Activated CD8-positive, alpha-beta T cell treated with anti-CD3 and anti-CD28 coated beads for 36 hours (primary cell): ENCODE data around the gene OLA1. TPM values are rescaled to one million over a fixed set of nuclear protein-coding genes. Genes with fewer than 3 reads are reported as not detected.
A peak's percentile ranks its signal among the peaks of the same experiment; 100 is the strongest.

Experiments used
- ATAC-seq: fragments of 200-7000 bp; cut with Tn5 transposase; one replicate; pipeline ENCODE4 v1.10.0; 2021; ENCODE audit warnings: mild to moderate bottlenecking, moderate library complexity
- CTCF ChIA-PET: fragments of 350-600 bp; sonication (Branson Sonifier 250); formaldehyde crosslinking; loops from one replicate; lab custom pipeline; 2021; ENCODE audit warnings: antibody characterized with exemption; lab: Charles Lee
- POLR2A ChIA-PET: fragments of 350-600 bp; sonication (Branson Sonifier 250); formaldehyde crosslinking; loops from one replicate; lab custom pipeline; 2021; ENCODE audit warnings: antibody characterized with exemption; lab: Charles Lee
- DNase-seq: peaks from one replicate; pipeline ENCODE4 v3.0.0-alpha.2; 2020
- H3K27ac Mint-ChIP-seq: one replicate; pipeline ENCODE4 v1.8.0; 2021; ENCODE audit warnings: mild to moderate bottlenecking, mixed read lengths
- H3K27me3 Mint-ChIP-seq: one replicate; pipeline ENCODE4 v1.8.0; 2021; ENCODE audit warnings: mixed read lengths
- H3K36me3 Mint-ChIP-seq: one replicate; pipeline ENCODE4 v1.8.0; 2021; ENCODE audit warnings: low read depth, mixed read lengths
- H3K4me1 Mint-ChIP-seq: one replicate; pipeline ENCODE4 v1.8.0; 2021; ENCODE audit warnings: low read depth, mixed read lengths
- H3K4me3 Mint-ChIP-seq: one replicate; pipeline ENCODE4 v1.8.0; 2021; ENCODE audit warnings: mild to moderate bottlenecking, moderate library complexity, mixed read lengths
- H3K9me3 Mint-ChIP-seq: one replicate; pipeline ENCODE4 v1.8.0; 2021; ENCODE audit warnings: mixed read lengths
- intact Hi-C: fragments of 100-400 bp; cut with micrococcal nuclease; formaldehyde crosslinking; loops from one replicate; pipeline ENCODE4 v1.10.0; 2022
- total RNA-seq, 2 experiments: library from RNA; stranded (reverse); gene quantifications; one replicate each; pipeline ENCODE4 v1.2.3, GENCODE V29; 2021
- TF ChIP-seq, protein P1 (sequence below): fragments of 200-600 bp; IDR thresholded peaks from one replicate; pipeline ENCODE4 v1.8.0; 2022; ENCODE audit warnings: antibody characterized with exemption, mild to moderate bottlenecking

OLA1 gene
- total RNA-seq, 2 experiments from 2014 or later, result 128 to 137 TPM

DNA sequence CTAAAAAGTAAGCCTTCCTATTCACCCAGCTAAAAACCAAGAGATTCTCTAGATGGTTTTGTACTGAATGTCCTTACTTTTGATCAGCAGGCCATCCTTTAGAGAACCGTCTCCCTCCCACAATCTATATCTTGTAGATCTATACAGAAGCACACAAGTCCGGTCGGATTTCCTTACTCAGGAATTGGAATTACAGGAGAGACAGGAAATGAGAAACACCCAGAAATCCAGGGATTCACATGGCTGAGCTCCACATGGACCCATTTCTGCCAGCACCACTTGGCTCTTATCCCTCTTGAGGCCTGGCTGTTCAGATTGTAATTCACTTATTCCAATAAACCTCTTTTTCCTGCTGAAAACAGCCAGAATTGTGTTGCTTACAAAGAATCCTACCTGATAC lies 4.5 kb downstream of the OLA1 start:
- peaks cover 26% of the 10 kb centered on the region for H3K4me1 Mint-ChIP-seq
- H3K27ac Mint-ChIP-seq, result no peak overlapping the region
- H3K27me3 Mint-ChIP-seq, result no peaks in the 10 kb centered on the region
- CTCF ChIA-PET, result no interaction called here
- H3K4me3 Mint-ChIP-seq, result no peak overlapping the region
- peaks cover 51% of the 10 kb centered on the region for H3K36me3 Mint-ChIP-seq
- TF ChIP-seq, protein P1, sequence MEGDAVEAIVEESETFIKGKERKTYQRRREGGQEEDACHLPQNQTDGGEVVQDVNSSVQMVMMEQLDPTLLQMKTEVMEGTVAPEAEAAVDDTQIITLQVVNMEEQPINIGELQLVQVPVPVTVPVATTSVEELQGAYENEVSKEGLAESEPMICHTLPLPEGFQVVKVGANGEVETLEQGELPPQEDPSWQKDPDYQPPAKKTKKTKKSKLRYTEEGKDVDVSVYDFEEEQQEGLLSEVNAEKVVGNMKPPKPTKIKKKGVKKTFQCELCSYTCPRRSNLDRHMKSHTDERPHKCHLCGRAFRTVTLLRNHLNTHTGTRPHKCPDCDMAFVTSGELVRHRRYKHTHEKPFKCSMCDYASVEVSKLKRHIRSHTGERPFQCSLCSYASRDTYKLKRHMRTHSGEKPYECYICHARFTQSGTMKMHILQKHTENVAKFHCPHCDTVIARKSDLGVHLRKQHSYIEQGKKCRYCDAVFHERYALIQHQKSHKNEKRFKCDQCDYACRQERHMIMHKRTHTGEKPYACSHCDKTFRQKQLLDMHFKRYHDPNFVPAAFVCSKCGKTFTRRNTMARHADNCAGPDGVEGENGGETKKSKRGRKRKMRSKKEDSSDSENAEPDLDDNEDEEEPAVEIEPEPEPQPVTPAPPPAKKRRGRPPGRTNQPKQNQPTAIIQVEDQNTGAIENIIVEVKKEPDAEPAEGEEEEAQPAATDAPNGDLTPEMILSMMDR, result no peak
- intact Hi-C loops, result no loop called here
- POLR2A ChIA-PET, result interaction anchor here (1.0 kb wide), 1 partner anchor 869 kb away, joined by 3 read pairs; no protein-coding TSS in a partner anchor
- H3K9me3 Mint-ChIP-seq, result no peaks in the 10 kb centered on the region
- ATAC-seq (no peak), DNase-seq (no peak)

DNA sequence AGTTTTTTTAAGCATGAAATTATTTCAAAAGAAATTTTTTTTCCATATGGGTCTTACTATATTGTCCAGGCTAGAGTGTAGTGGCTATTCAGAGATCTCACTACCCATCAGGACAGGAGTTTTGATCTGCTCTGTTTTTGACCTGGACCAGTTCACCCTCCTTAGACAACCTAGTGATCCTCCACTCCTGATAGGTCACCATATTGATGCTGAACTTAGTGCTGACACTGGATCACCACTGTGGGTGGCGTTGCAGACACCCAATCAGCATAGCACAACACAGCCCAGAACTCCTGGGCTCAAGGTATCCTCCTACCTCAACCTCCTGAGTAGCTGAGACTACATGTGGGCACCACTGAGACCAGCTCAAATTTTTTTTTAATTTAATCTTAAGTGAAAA lies 8.2 kb downstream of the OLA1 start:
- ATAC-seq (no peak), DNase-seq (no peak)
- POLR2A ChIA-PET, result interaction anchor here (1.0 to 1.5 kb wide), 3 partner anchors 11 to 101 kb away, joined by 3 read pairs; no protein-coding TSS in a partner anchor
- Mint-ChIP-seq H3K9me3 (no peaks in the 10 kb centered on the region), H3K4me3 (no peak overlapping the region), H3K4me1 (peaks cover 18% of the 10 kb centered on the region), H3K27me3 (no peaks in the 10 kb centered on the region), H3K36me3 (peaks cover 40% of the 10 kb centered on the region), H3K27ac (no peak overlapping the region)
- TF ChIP-seq, protein P1, result no peak
- intact Hi-C loops, result no loop called here
- CTCF ChIA-PET, result no interaction called here

DNA sequence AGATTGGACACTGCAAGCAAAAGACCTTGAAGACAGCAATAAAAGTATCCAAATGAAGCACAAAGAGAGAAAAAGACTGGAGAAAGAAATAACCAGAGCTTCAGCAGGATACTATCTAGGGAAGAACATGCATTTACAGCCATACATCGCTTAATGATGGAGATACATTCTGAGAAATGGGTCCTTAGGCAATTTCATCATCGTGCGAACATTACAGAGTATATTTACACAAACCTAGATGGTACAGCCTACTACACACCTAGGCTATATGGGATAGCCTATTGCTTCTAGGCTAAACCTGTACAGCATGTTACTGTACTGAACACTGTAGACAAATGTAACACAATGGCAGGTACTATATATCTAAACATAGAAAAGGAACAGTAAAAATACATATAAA lies 11.9 kb downstream of the OLA1 start:
- no peaks in the 10 kb centered on the region for H3K9me3 Mint-ChIP-seq
- DNase-seq (no peak), ATAC-seq (no peak)
- no peak overlapping the region for H3K27ac Mint-ChIP-seq
- no peaks in the 10 kb centered on the region for H3K27me3 Mint-ChIP-seq
- CTCF ChIA-PET, result no interaction called here
- no peak overlapping the region for H3K4me3 Mint-ChIP-seq
- POLR2A ChIA-PET, result no interaction called here
- peaks cover 32% of the 10 kb centered on the region for H3K4me1 Mint-ChIP-seq
- intact Hi-C loops, result no loop called here
- H3K36me3 Mint-ChIP-seq, result peaks cover 17% of the 10 kb centered on the region
- TF ChIP-seq, protein P1, result no peak

DNA sequence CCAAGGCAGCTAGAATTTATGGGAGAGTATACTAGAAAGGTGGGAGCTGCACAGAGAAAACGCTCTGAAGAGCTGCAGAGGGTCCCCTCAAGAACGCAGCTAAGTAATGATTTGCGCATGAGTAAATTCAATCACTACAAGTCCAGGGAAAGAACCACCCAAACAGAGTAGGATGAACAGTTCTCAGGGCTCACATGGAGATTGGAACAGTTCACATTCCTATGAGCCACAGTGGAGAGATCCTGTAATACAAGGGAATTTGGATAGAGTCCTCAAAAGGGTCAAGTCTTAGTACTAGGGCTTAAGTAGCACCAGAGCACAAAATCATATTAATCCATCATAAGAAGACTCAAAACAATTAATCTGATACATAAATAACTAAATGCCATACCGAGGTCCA lies 12.7 kb downstream of the OLA1 start:
- ChIA-PET CTCF (interaction anchor here (1.2 to 2.0 kb wide), 2 partner anchors 11 to 105 kb away, joined by 5 read pairs; no protein-coding TSS in a partner anchor), POLR2A (interaction anchor here (1.0 kb wide), 1 partner anchor 14 kb away, joined by 4 read pairs; no protein-coding TSS in a partner anchor)

DNA sequence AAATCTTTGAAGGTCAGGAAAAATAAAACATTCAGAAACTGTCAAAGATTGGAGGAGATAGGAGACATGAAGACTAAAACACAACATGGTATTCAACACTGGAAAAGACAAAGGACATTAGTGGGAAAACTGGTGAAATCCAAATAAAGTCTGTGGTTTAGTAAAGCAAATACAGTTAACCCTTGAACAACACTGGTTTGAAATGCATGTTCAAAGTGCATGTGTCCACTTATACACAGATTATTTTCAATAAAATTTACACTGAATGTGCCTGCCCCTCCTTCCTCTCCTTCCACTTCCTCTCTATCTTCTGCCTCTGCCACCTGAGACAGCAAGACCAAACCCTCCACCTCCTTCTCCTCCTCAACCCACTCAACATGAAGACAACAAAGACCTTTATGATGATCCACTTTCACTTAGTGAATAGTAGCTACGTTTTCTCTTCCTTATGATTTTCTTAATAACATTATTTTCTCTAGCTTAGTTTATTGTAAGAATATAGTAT lies 14.5 kb downstream of the OLA1 start:
- ATAC-seq (peak; percentile 53), DNase-seq (no peak)
- no peak overlapping the region for H3K27ac Mint-ChIP-seq
- H3K9me3 Mint-ChIP-seq, result no peaks in the 10 kb centered on the region
- POLR2A ChIA-PET, result no interaction called here
- CTCF ChIA-PET, result interaction anchor here (0.9 to 2.0 kb wide), 2 partner anchors 13 to 831 kb away, joined by 3 to 5 read pairs; no protein-coding TSS in a partner anchor
- no peak overlapping the region for H3K4me3 Mint-ChIP-seq
- peaks cover 31% of the 10 kb centered on the region for H3K4me1 Mint-ChIP-seq
- intact Hi-C loops, result no loop called here
- TF ChIP-seq, protein P1, result no peak
- H3K27me3 Mint-ChIP-seq, result no peaks in the 10 kb centered on the region
- peaks cover 19% of the 10 kb centered on the region for H3K36me3 Mint-ChIP-seq

More for the DNA sequence above, 12.7 kb downstream of the OLA1 start:
- H3K4me3 Mint-ChIP-seq, result no peak overlapping the region
- TF ChIP-seq, protein P1, result no peak
- H3K36me3 Mint-ChIP-seq, result peaks cover 15% of the 10 kb centered on the region
- H3K27me3 Mint-ChIP-seq, result no peaks in the 10 kb centered on the region
- no peaks in the 10 kb centered on the region for H3K9me3 Mint-ChIP-seq
- no peak for DNase-seq
- no peak for ATAC-seq
- H3K27ac Mint-ChIP-seq, result no peak overlapping the region
- peaks cover 33% of the 10 kb centered on the region for H3K4me1 Mint-ChIP-seq
- intact Hi-C loops, result no loop called here
